ENCODE data around the gene FABP1. TPM values are rescaled to one million over a fixed set of nuclear protein-coding genes. Genes with fewer than 3 reads are reported as not detected.

The FABP1 gene
- polyA plus RNA-seq (2012; rRNA removed) = not detected in 2 replicates
- not detected in 2 replicates for polyA plus RNA-seq (2012; cell fraction: cytosol; rRNA removed)
- not detected in 2 replicates for polyA plus RNA-seq (2012; cell fraction: nucleus; rRNA removed)

GRCh38 chr2:88127888-88128653 is at the start of gene FABP1:
Gene FABP1, minus strand, starts transcription at chr2:88128062. Its CDS starts 45 bp downstream, at chr2:88128017.
- Histone ChIP-seq H2AFZ (ENCODE audit: low read depth) (no peak within 1 kb of the TSS), H3K4me3 (ENCODE audit: low read depth in 2 of 2, low read length in 1 of 2) (no peak within 1 kb of the TSS), H4K20me1 (ENCODE audit: insufficient read depth) (no peaks in the 10 kb centered on the region), H3K9me2 (no peaks in the 10 kb centered on the region), H3K9ac (no peak within 1 kb of the TSS), H3K79me2 (ENCODE audit: insufficient read depth) (no peaks in the 10 kb centered on the region), H3K4me1 (ENCODE audit: control insufficient read depth in 1 of 2, insufficient read depth in 2 of 2, low read depth in 1 of 2, low read length in 1 of 2) (no peaks in the 10 kb centered on the region), H3K4me2 (no peak within 1 kb of the TSS), H3K27ac (ENCODE audit: low read depth in 2 of 2, low read length in 1 of 2) (no peak within 1 kb of the TSS), H3K9me3 (no peaks in the 10 kb centered on the region), H3K36me3 (replicated peaks in 1 of 2; ENCODE audit: control insufficient read depth in 1 of 2, insufficient read depth in 2 of 2, low read length in 1 of 2) (no peaks in the 10 kb centered on the region), H3K27me3 (ENCODE audit: insufficient read depth) (no peaks in the 10 kb centered on the region), H3F3A (replicated peaks; ENCODE audit: insufficient read depth) (no peaks in the 10 kb centered on the region)
- TF ChIP-seq ELF1 (IDR thresholded peaks at IDR 0.05) (no peak), FOXM1 (IDR thresholded peaks at IDR 0.05; ENCODE audit: low read depth) (no peak), USF1 (IDR thresholded peaks at IDR 0.05; ENCODE audit: borderline replicate concordance, low read depth) (no peak)
- ChIA-PET CTCF (no interaction called here), POLR2A (no interaction called here)
- no peak for DNase-seq
- WGBS (ENCODE audit: low lambda C conversion rate) = 62% methylated on average over 12 of the region's 12 CpGs

DNA sequence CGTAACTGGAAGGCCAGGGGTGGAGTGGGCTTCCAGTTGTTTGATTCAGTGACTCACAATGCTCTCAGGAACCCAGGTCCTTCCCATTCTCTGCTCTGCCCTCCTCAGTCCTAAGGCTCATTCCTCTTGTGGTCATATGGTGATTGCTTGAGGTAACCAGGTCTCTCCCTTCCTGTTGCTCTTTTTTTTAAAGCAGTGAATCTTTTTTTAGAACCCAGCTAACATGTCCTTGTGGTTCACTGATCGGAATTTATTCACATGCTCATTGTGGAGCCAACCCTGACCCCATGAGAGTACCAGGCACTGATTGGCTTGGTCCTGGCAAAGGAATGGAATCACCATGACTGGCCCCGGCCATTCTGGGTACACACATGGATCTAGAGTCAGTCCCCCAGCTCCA is 49.7 kb upstream of the FABP1 start:
- Histone ChIP-seq H3K79me2 (ENCODE audit: insufficient read depth) (no peaks in the 10 kb centered on the region), H3K4me3 (ENCODE audit: low read depth in 2 of 2, low read length in 1 of 2) (no peak overlapping the region), H3K4me1 (ENCODE audit: control insufficient read depth in 1 of 2, insufficient read depth in 2 of 2, low read depth in 1 of 2, low read length in 1 of 2) (no peaks in the 10 kb centered on the region; a peak in 1 of 4 replicates), H3K36me3 (replicated peaks in 1 of 2; ENCODE audit: control insufficient read depth in 1 of 2, insufficient read depth in 2 of 2, low read length in 1 of 2) (no peaks in the 10 kb centered on the region), H3K4me2 (no peak overlapping the region), H3K9me2 (no peaks in the 10 kb centered on the region), H3K9ac (no peak overlapping the region), H3K9me3 (no peaks in the 10 kb centered on the region), H3K27me3 (ENCODE audit: insufficient read depth) (no peaks in the 10 kb centered on the region; the same call in 1 of the 2 replicates), H4K20me1 (ENCODE audit: insufficient read depth) (no peaks in the 10 kb centered on the region), H2AFZ (ENCODE audit: low read depth) (no peak overlapping the region), H3F3A (replicated peaks; ENCODE audit: insufficient read depth) (no peaks in the 10 kb centered on the region), H3K27ac (ENCODE audit: low read depth in 2 of 2, low read length in 1 of 2) (no peak overlapping the region)
- POLR2A ChIA-PET = no interaction called here
- TF ChIP-seq YY1 (IDR thresholded peaks at IDR 0.05; ENCODE audit: low read depth) (no peak), MEF2A (IDR thresholded peaks at IDR 0.05; ENCODE audit: borderline replicate concordance, low read depth) (no peak), GATA2 (CRISPR knock-in tag; IDR thresholded peaks at IDR 0.05) (no peak), TCF12 (IDR thresholded peaks at IDR 0.05) (no peak), GABPA (IDR thresholded peaks at IDR 0.05; ENCODE audit: low read depth) (no peak), ELF1 (IDR thresholded peaks at IDR 0.05) (no peak), CHD2 (IDR thresholded peaks at IDR 0.05; ENCODE audit: low read length, partially characterized antibody) (no peak), RCOR1 (IDR thresholded peaks at IDR 0.05; ENCODE audit: low read length) (no peak), SIN3A (IDR thresholded peaks at IDR 0.05; ENCODE audit: borderline replicate concordance, low read depth, low read length) (no peak), CTCF (IDR thresholded peaks at IDR 0.05) (no peak), FOXM1 (IDR thresholded peaks at IDR 0.05; ENCODE audit: low read depth) (no peak), RAD21 (IDR thresholded peaks at IDR 0.05; ENCODE audit: low read length) (no peak), SMC3 (IDR thresholded peaks at IDR 0.05; ENCODE audit: low read depth, low read length) (no peak), USF1 (IDR thresholded peaks at IDR 0.05; ENCODE audit: borderline replicate concordance, low read depth) (no peak), RFX5 (IDR thresholded peaks at IDR 0.05; ENCODE audit: low read length) (no peak), IRF3 (IDR thresholded peaks at IDR 0.05; ENCODE audit: low read depth, low read length) (no peak)
- TF ChIP-seq, protein P1, sequence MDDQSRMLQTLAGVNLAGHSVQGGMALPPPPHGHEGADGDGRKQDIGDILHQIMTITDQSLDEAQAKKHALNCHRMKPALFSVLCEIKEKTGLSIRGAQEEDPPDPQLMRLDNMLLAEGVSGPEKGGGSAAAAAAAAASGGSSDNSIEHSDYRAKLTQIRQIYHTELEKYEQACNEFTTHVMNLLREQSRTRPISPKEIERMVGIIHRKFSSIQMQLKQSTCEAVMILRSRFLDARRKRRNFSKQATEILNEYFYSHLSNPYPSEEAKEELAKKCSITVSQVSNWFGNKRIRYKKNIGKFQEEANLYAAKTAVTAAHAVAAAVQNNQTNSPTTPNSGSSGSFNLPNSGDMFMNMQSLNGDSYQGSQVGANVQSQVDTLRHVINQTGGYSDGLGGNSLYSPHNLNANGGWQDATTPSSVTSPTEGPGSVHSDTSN (IDR thresholded peaks at IDR 0.05) = no peak
- TF ChIP-seq, protein P2, sequence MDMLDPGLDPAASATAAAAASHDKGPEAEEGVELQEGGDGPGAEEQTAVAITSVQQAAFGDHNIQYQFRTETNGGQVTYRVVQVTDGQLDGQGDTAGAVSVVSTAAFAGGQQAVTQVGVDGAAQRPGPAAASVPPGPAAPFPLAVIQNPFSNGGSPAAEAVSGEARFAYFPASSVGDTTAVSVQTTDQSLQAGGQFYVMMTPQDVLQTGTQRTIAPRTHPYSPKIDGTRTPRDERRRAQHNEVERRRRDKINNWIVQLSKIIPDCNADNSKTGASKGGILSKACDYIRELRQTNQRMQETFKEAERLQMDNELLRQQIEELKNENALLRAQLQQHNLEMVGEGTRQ (IDR thresholded peaks at IDR 0.05; ENCODE audit: borderline replicate concordance, low read depth, low read length) = no peak
- 28% methylated on average over 3 of the region's 3 CpGs for WGBS (ENCODE audit: low lambda C conversion rate)
- CTCF ChIA-PET = interaction anchor here (0.6 to 5.4 kb wide), 5 partner anchors 10 to 277 kb away, joined by 3 to 41 read pairs (median 12); no protein-coding TSS in a partner anchor
- no peak for DNase-seq

Measured in SK-N-SH (cell line).